ENCODE data around the gene ATXN10. TPM values are rescaled to one million over a fixed set of nuclear protein-coding genes. Genes with fewer than 3 reads are reported as not detected.

Gene ATXN10
- total and polyA plus RNA-seq, 2 of the 13 experiments (the other 11 are each of a cell fraction or from before 2014, with no cell fraction given) = 60.1 to 194 TPM

DNA sequence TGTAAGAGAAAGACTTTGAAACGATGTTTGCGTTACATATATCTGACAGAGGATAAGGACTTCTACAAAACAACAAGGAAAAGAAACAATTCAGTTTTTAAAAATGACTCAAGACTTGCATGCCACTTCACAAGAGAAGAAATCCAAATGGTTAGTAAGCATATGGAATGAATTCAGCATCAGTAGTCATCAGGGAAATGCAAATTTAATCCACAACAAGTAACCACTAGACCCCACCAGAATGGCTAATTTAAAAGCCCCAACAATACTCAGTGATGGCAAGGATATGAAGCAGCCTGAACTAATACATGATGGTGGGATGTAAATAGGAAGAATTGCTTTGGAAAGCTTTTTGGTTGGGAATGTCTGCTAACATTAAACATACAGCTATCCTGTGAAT, 142.6 kb downstream of the ATXN10 start (continued):
- TF ChIP-seq, protein P1, sequence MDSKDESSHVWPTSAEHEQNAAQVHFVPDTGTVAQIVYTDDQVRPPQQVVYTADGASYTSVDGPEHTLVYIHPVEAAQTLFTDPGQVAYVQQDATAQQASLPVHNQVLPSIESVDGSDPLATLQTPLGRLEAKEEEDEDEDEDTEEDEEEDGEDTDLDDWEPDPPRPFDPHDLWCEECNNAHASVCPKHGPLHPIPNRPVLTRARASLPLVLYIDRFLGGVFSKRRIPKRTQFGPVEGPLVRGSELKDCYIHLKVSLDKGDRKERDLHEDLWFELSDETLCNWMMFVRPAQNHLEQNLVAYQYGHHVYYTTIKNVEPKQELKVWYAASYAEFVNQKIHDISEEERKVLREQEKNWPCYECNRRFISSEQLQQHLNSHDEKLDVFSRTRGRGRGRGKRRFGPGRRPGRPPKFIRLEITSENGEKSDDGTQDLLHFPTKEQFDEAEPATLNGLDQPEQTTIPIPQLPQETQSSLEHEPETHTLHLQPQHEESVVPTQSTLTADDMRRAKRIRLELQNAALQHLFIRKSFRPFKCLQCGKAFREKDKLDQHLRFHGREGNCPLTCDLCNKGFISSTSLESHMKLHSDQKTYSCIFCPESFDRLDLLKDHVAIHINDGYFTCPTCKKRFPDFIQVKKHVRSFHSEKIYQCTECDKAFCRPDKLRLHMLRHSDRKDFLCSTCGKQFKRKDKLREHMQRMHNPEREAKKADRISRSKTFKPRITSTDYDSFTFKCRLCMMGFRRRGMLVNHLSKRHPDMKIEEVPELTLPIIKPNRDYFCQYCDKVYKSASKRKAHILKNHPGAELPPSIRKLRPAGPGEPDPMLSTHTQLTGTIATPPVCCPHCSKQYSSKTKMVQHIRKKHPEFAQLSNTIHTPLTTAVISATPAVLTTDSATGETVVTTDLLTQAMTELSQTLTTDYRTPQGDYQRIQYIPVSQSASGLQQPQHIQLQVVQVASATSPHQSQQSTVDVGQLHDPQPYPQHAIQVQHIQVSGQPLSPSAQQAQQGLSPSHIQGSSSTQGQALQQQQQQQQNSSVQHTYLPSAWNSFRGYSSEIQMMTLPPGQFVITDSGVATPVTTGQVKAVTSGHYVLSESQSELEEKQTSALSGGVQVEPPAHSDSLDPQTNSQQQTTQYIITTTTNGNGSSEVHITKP (CRISPR knock-in tag; IDR thresholded peaks at IDR 0.05; ENCODE audit: low read depth) = no peak
- TF ChIP-seq POLR2G (IDR thresholded peaks at IDR 0.05; ENCODE audit: low read depth, low read length) (no peak), ZNF781 (CRISPR knock-in tag; IDR thresholded peaks at IDR 0.05; ENCODE audit: borderline replicate concordance, not compliant biosample characterization) (no peak), ZKSCAN1 (IDR thresholded peaks at IDR 0.05; ENCODE audit: low read length) (no peak)

DNA sequence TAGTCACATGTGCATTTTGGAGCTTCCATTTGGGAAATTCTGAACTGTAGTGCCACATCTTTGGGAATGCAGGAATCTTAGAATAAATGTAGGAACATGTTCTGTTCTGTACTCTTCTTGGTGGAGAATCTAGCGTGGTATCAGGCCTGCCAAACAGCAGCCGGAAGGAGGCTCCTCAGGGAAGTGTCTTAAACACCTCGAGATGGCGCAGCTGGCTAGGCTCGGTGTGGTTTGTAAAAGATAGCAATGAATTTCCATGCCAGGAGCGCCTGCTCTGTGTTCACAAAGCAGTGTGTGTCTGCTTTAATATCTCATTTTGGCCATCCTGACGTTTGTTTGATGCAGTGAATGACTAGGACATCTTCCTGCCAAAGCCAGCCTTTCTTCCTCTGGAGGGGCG, 145.1 kb downstream of the ATXN10 start:
- Histone ChIP-seq H3K27ac (ENCODE audit: extremely low read length, insufficient read depth, low read length) (no peak overlapping the region), H3K4me2 (ENCODE audit: low read depth, low read length) (no peak overlapping the region), H4K20me1 (ENCODE audit: insufficient read depth, low read length) (no peaks in the 10 kb centered on the region), H3K27me3 (ENCODE audit: control insufficient read depth in 1 of 2, insufficient read depth in 2 of 2, low read length in 2 of 2) (no peaks in the 10 kb centered on the region; a peak in 1 of 5 replicates), H3K36me3 (replicated peaks in 1 of 2; ENCODE audit: control insufficient read depth in 1 of 2, insufficient read depth in 2 of 2, low read length in 2 of 2) (peaks cover 5 to 37% of the 10 kb centered on the region in 2 experiments), H3K9me3 (ENCODE audit: low read length) (no peaks in the 10 kb centered on the region), H3K79me2 (ENCODE audit: insufficient read depth, low read length) (no peaks in the 10 kb centered on the region), H3K9ac (ENCODE audit: insufficient read depth, low read depth, low read length) (no peak overlapping the region), H2AFZ (ENCODE audit: low read length) (no peak overlapping the region), H3K4me3 (replicated peaks in 1 of 3; ENCODE audit: insufficient read depth in 1 of 3, low read depth in 2 of 3, low read length in 3 of 3) (no peak overlapping the region), H3K4me1 (ENCODE audit: insufficient read depth, low read length) (peaks cover 25% of the 10 kb centered on the region)
- TF ChIP-seq SRF (IDR thresholded peaks at IDR 0.05; ENCODE audit: low read depth, low read length) = no peak
- TF ChIP-seq, protein P2, sequence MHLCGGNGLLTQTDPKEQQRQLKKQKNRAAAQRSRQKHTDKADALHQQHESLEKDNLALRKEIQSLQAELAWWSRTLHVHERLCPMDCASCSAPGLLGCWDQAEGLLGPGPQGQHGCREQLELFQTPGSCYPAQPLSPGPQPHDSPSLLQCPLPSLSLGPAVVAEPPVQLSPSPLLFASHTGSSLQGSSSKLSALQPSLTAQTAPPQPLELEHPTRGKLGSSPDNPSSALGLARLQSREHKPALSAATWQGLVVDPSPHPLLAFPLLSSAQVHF (CRISPR knock-in tag; IDR thresholded peaks at IDR 0.05) = no peak
- TF ChIP-seq ZMYM4 (CRISPR knock-in tag; IDR thresholded peaks at IDR 0.05) = no peak
- TF ChIP-seq ZNF547 (CRISPR knock-in tag; IDR thresholded peaks at IDR 0.05) = no peak
- TF ChIP-seq SRSF1 (optimal IDR thresholded peaks at IDR 0.05; ENCODE audit: low read depth, low read length) = no peak
- no peak for TF ChIP-seq HOXD1 (CRISPR knock-in tag; IDR thresholded peaks at IDR 0.05)
- TF ChIP-seq SOX5 (CRISPR knock-in tag; IDR thresholded peaks at IDR 0.05; ENCODE audit: borderline replicate concordance) = no peak
- no TSS peak for BruUV-seq (replicated peaks)
- DNase-seq (ENCODE audit: low spot score) (no peak), ATAC-seq (no peak), FAIRE-seq (no peak)
- intact Hi-C loops (cut with micrococcal nuclease; ENCODE audit: unreplicated experiment) (no loop called here), in situ Hi-C loops (cut with HindIII; ENCODE audit: extremely low pct_ligation_motif_present, low pct_unique_long_range_greater_than_20kb) (no loop called here)
- ChIA-PET POLR2A (no interaction called here), CTCF (ENCODE audit: low intra/inter-chr PET ratio, low total read pairs) (no interaction called here)
- WGBS (ENCODE audit: low lambda C conversion rate) = 94% methylated on average over 8 of the region's 8 CpGs

All from HepG2 (cell line).